Spinal cord (tissue), 10 donors: Measurements from ENCODE around the gene IVD. TPM values are rescaled to one million over a fixed set of nuclear protein-coding genes. Genes with fewer than 3 reads are reported as not detected.

Experiments used
- DNase-seq, 6 donors: peaks; one replicate each; pipeline versions ENCODE4 v3.0.0 to v3.0.0-alpha.2; 2013 to 2015; ENCODE audit warnings: low spot score in 6 of 6, low read depth in 4 of 6
- H3K27ac ChIP-seq: one replicate; pipeline ENCODE4 v1.5.1; 2013; ENCODE audit warnings: low read depth, low read length, control low read depth
- H3K27me3 ChIP-seq: one replicate; pipeline ENCODE4 v1.6.1; 2013; ENCODE audit warnings: low read length; ENCODE audit not compliant: control insufficient read depth, insufficient read depth
- H3K36me3 ChIP-seq: one replicate; pipeline ENCODE4 v1.6.1; 2013; ENCODE audit warnings: low read length; ENCODE audit not compliant: control insufficient read depth, insufficient read depth
- H3K4me1 ChIP-seq: one replicate; pipeline ENCODE4 v1.6.1; 2013; ENCODE audit warnings: low read length; ENCODE audit not compliant: control insufficient read depth, insufficient read depth
- H3K4me3 ChIP-seq: one replicate; pipeline ENCODE4 v1.5.1; 2013; ENCODE audit warnings: low read depth, low read length, control low read depth
- H3K9me3 ChIP-seq: one replicate; pipeline ENCODE4 v1.6.1; 2013; ENCODE audit warnings: low read length; ENCODE audit not compliant: control insufficient read depth, insufficient read depth
- WGBS: methylation state at CpG from one replicate; pipeline ENCODE4 v1.1.5; 2013; ENCODE audit warnings: missing lambda C conversion rate; ENCODE audit not compliant: insufficient coverage; 5-methylcytosine and 5-hydroxymethylcytosine counted together
- polyA plus RNA-seq, 2 donors: library from polyadenylated mRNA; unstranded; fragments of 120-200 nt; gene quantifications; one replicate each; pipeline ENCODE4 v1.2.1, GENCODE V29; 2013; ENCODE audit not compliant: insufficient read length in 2 of 2
- total RNA-seq, 2 donors: library from RNA; depleted of rRNA in 1 of 2; stranded (reverse); fragments of 120-200 nt in 1 of 2; fragments of >200 nt in 1 of 2; gene quantifications; one replicate each; pipeline versions ENCODE4 v1.2.3 to v1.2.4, GENCODE V29; 2013 to 2014
- donor health status: healthy.

IVD gene
- total and polyA plus RNA-seq, 4 donors, result 45.5 to 105 (median 63.8) TPM

GRCh38 chr15:40421246-40422157, 15.9 kb downstream of the IVD start:
- Histone ChIP-seq H3K4me1 (peaks cover 6% of the 10 kb centered on the region), H3K9me3 (no peaks in the 10 kb centered on the region), H3K4me3 (no peak overlapping the region), H3K27ac (no peak overlapping the region), H3K27me3 (no peaks in the 10 kb centered on the region), H3K36me3 (peaks cover 22% of the 10 kb centered on the region)
- WGBS, result 12% methylated on average over 30 of the region's 31 CpGs
- DNase-seq, result peak in 4 of 6 donors; percentile 46 to 87 (median 70)

- peaks cover 9% of the 10 kb centered on the region for H3K36me3 ChIP-seq
- no peak overlapping the region for H3K4me3 ChIP-seq
- H3K9me3 ChIP-seq, result no peaks in the 10 kb centered on the region
- no peaks in the 10 kb centered on the region for H3K27me3 ChIP-seq
- no peak for DNase-seq
- 94% methylated on average over 2 of the region's 6 CpGs for WGBS
- H3K27ac ChIP-seq, result no peak overlapping the region
- peaks cover 9% of the 10 kb centered on the region for H3K4me1 ChIP-seq
These were observed 19.0 kb downstream of the IVD start for GRCh38 chr15:40424483-40425115.

- DNase-seq, result no peak
- 86% methylated on average over 1 of the region's 5 CpGs for WGBS
- peaks cover 2% of the 10 kb centered on the region for H3K27me3 ChIP-seq
- peaks cover 5% of the 10 kb centered on the region for H3K36me3 ChIP-seq
- H3K9me3 ChIP-seq, result no peaks in the 10 kb centered on the region
- H3K4me3 ChIP-seq, result no peak overlapping the region
- no peak overlapping the region for H3K27ac ChIP-seq
- H3K4me1 ChIP-seq, result peaks cover 9% of the 10 kb centered on the region
These were observed 20.1 kb downstream of the IVD start for GRCh38 chr15:40425681-40426080.

- DNase-seq, result no peak
- Histone ChIP-seq H3K9me3 (no peaks in the 10 kb centered on the region), H3K27ac (no peak overlapping the region), H3K4me1 (peaks cover 4% of the 10 kb centered on the region), H3K27me3 (peaks cover 2% of the 10 kb centered on the region), H3K4me3 (no peak overlapping the region), H3K36me3 (peaks cover 5% of the 10 kb centered on the region)
- 86% methylated on average over 8 of the region's 9 CpGs for WGBS
These were observed 21.6 kb downstream of the IVD start for GRCh38 chr15:40427188-40427587.

GRCh38 chr15:40428185-40428584, 22.6 kb downstream of the IVD start:
- H3K9me3 ChIP-seq, result no peaks in the 10 kb centered on the region
- DNase-seq, result no peak
- no peak overlapping the region for H3K4me3 ChIP-seq
- H3K27me3 ChIP-seq, result peaks cover 2% of the 10 kb centered on the region
- H3K36me3 ChIP-seq, result peaks cover 5% of the 10 kb centered on the region
- 57% methylated on average over 1 of the region's 4 CpGs for WGBS
- no peak overlapping the region for H3K27ac ChIP-seq
- peaks cover 4% of the 10 kb centered on the region for H3K4me1 ChIP-seq

- no peak overlapping the region for H3K27ac ChIP-seq
- no peaks in the 10 kb centered on the region for H3K9me3 ChIP-seq
- 75% methylated on average over 3 of the region's 10 CpGs for WGBS
- H3K27me3 ChIP-seq, result peaks cover 2% of the 10 kb centered on the region
- DNase-seq, result no peak
- peaks cover 5% of the 10 kb centered on the region for H3K36me3 ChIP-seq
- no peak overlapping the region for H3K4me3 ChIP-seq
- peaks cover 4% of the 10 kb centered on the region for H3K4me1 ChIP-seq
These were observed 23.6 kb downstream of the IVD start for GRCh38 chr15:40429068-40429710.

- no peak for DNase-seq
- Histone ChIP-seq H3K4me1 (peaks cover 6% of the 10 kb centered on the region), H3K9me3 (no peaks in the 10 kb centered on the region), H3K36me3 (peaks cover 2% of the 10 kb centered on the region), H3K4me3 (no peak overlapping the region), H3K27ac (no peak overlapping the region), H3K27me3 (peaks cover 14% of the 10 kb centered on the region)
- 49% methylated on average over 10 of the region's 10 CpGs for WGBS
These were observed 24.7 kb downstream of the IVD start for GRCh38 chr15:40430271-40430805.

GRCh38 chr15:40435023-40435709, 29.6 kb downstream of the IVD start:
- no peak overlapping the region for H3K4me3 ChIP-seq
- H3K9me3 ChIP-seq, result no peaks in the 10 kb centered on the region
- 38% methylated on average over 19 of the region's 20 CpGs for WGBS
- H3K36me3 ChIP-seq, result no peaks in the 10 kb centered on the region
- H3K27ac ChIP-seq, result no peak overlapping the region
- H3K27me3 ChIP-seq, result peaks cover 60% of the 10 kb centered on the region
- no peak for DNase-seq
- H3K4me1 ChIP-seq, result peaks cover 50% of the 10 kb centered on the region

GRCh38 chr15:40435710-40436089, 30.1 kb downstream of the IVD start:
- no peak for DNase-seq
- H3K4me3 ChIP-seq, result no peak overlapping the region

More at GRCh38 chr15:40435710-40436089, 30.1 kb downstream of the IVD start:
- WGBS, result 8% methylated on average over 13 of the region's 15 CpGs
- Histone ChIP-seq H3K36me3 (no peaks in the 10 kb centered on the region), H3K9me3 (no peaks in the 10 kb centered on the region), H3K4me1 (peaks cover 53% of the 10 kb centered on the region), H3K27ac (no peak overlapping the region), H3K27me3 (peaks cover 62% of the 10 kb centered on the region)
